Germinal center (tissue), 1 donor: Measurements from ENCODE around the gene NR1I2.

ENCODE experiments used
- DNase-seq: peaks from one replicate; pipeline ENCODE4 v3.0.0; 2012; ENCODE audit warnings: mixed read lengths, low spot score

The NR1I2 gene

DNA sequence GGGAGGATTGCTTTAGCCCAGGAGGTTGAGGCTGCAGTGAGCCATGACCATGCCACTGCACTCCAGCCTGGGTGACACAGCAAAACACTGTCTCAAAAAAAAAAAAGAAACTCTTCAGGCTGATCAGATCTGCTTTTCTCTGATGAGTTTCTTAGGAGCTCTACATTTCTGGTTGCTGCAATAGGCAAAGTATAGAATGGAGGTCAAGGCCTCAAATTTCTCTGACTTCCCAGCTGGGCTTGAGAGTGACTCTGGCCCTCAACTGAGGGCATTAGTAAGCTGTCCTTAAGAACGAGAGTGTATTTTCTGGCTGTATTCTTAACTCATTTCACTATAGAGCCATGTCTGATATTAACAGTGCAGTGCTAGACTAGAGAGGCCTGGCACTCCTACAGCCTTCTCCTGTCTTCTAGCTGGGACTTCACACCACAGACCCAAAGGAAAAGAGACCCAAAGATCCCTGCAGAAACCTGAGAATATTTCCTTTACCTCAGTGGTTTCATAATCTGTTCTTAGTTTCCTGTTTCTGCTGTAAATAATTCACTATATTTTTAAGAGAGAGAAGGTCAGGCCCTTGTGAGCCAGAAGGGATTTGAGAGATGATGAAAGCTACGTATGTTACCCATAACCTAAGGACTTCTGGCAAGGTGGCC, 2.0 kb upstream of the NR1I2 start:
- DNase-seq: no peak

GRCh38 chr3:119782460-119782859, 559 bp downstream of the NR1I2 start:
- DNase-seq: no peak

DNA sequence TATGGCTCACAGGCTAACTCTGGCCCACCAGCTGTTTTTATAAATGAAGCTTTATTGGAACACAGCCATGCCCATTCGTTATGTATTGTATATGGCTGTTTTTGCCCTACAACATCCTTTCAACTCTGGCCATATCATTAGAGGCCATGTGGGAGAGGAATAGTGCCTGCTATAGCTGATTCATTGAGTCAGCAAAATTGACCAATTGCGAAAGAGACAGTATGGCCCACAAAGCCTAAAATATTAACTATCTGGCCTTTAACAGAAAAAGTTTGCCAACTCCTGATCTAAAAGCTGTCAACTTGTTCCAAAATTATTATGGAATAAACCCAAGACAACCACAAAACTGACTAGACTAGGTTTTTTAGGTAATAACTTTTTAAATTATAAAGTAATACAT, 1.4 kb downstream of the NR1I2 start:
- no peak for DNase-seq

DNA sequence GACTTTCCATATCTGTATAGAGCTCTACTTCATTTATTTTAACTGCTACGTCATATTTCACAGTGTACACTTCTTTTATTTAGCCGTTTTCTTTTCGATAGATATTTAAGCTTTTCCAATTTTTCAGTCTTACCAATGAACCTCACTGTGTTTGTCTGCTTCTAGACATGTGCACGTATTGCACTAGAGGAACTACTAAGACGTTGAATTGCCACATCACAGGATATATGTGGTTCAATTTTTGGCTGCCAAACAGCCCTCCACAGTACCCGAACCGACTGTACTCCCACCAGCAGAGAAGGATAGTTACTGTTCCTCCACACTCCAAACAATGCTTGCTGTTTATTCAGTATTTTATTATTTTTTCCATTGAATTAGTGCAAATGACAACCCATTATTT, 2.0 kb downstream of the NR1I2 start:
- DNase-seq: no peak

DNA sequence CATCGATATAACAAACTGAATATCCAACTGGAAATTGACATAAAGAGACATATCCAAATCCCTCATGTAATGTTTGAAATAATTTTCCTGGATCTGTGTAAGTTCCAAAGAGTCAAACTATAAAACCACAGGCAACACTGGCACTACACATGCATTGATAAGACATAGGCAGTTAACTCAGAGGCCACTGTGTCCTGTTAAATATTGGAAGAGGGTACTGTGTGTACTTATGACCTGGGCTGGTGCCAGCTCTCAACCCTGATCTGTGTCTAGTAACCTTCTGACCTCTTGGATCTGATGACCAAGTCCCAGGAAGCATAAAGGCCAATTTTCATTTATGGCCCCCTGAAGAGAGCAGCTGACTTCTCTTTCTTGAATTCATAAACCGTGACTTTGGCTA, 4.5 kb downstream of the NR1I2 start:
- DNase-seq: no peak

DNA sequence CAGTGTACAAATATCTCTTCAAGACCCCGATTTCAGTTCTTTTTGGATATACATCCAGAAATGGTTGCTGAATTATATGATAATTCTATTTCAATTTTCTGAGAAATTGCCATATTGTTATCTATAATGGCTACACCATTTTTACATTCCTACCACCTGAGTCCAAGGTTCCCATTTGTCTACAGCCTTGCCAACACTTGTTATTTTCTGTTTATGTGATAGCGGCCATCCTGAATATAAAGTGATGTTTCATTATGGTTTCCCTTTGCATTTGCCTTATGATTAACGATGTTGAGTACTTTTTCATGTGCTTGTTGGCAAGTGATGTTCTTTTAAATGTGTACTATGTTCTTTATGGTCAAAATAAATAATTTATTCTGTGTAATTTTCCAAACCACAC, 8.5 kb downstream of the NR1I2 start:
- no peak for DNase-seq

GRCh38 chr3:119792270-119792669, 10.4 kb downstream of the NR1I2 start:
- no peak for DNase-seq

- no peak for DNase-seq
These were observed 12.5 kb downstream of the NR1I2 start for GRCh38 chr3:119794401-119794800.

GRCh38 chr3:119794971-119795612, 13.2 kb downstream of the NR1I2 start:
- DNase-seq: no peak

GRCh38 chr3:119795849-119796248, 13.9 kb downstream of the NR1I2 start:
- no peak for DNase-seq

GRCh38 chr3:119796368-119796767, 14.5 kb downstream of the NR1I2 start:
- no peak for DNase-seq

DNA sequence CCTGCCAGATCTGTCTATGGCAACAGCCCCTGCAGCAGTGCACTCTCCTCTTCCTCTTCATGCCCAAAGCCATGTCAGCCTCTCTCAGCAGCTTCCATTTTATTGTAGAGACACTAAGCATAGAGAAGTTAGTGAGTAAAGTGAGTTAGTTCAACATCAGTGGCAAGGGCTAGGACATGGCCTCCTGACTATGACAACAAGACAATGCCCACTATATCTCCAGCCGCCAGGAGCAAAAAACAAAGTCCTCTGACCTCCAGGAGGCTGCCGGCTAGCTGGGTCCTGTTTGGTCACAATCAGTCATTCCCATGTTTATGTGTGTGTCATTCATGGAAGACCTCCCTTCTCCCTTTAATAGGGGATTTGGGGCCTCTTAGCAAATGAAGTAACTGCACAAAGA, 14.9 kb downstream of the NR1I2 start:
- no peak for DNase-seq

DNA sequence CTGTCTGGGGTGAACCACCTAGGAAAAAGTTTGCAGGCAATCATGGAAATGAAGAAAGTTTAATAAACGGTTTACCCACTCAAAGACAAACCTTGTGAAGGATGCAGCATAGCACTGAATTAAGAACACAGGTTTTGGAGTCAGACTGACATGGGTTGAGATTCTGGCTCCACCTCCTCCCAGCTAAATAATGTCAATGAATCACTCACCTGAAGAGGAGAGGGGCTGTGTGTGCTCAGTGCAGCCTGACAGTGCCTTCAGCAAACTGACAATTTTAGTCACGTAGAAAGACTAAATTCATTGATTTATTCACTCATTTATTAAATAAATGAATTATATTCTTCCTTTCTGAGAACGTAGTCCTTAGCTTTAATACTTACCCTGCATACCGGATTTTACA, 18.9 kb downstream of the NR1I2 start:
- no peak for DNase-seq

DNA sequence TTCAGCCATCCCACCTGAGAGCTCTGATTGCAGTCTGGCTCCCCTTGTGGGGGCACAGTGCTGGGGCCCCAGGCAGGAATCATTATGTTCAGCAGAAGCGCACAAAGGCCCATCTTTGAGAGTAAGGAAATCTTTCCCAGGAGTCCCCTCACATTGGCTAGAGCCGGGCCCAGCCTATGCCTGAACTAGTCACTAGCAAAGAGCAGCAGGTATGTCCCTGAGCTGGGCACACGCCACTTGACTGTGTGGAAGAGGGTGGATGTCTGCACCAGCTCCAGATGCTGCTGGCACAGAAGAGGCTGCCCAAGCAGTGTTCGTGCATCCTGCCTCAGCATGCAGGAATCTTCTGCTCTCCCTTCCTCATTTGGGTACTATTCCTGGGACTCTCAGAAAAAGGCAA, 26.3 kb downstream of the NR1I2 start:
- DNase-seq: no peak

GRCh38 chr3:119808843-119809242, 26.9 kb downstream of the NR1I2 start:
- no peak for DNase-seq

DNA sequence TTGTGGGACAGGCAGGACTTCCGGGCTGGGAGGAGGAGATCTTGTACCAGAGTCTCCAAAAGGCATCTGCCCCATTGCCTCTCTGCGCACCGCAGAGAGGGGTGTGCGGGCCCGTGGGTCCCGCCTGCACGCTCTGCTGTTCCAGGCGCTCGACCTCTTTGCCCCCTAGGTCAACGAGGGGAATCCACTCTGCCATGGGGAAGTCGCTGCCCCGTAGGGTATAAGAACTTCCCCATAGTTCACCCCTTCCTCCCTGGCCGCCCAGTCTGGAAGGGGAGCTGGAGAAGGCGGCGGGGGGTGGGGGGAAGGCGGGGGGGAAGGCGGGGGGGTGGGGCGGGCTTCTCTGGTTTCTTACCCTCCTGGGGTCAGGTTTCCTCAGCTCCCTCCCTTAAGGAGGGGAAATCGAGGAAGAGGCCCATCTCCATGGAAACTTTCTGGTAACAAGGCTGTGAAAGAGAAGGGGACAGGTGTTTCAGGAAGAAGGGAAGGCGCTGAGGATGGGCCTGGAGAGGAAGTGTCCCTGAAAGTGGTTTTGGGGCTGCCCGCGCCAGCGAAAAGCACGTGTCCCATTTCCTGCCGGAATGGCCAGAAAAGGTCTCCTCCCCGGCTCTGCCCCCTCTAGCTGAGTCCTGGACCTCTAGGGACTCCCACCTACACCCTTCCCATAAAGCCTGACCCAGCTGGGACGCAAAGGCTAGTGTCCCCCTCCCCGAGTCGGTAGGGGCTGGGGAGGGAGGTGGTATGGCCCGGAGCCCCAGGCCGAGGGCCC, 27.5 kb downstream of the NR1I2 start:
- peak; percentile 10 for DNase-seq

DNA sequence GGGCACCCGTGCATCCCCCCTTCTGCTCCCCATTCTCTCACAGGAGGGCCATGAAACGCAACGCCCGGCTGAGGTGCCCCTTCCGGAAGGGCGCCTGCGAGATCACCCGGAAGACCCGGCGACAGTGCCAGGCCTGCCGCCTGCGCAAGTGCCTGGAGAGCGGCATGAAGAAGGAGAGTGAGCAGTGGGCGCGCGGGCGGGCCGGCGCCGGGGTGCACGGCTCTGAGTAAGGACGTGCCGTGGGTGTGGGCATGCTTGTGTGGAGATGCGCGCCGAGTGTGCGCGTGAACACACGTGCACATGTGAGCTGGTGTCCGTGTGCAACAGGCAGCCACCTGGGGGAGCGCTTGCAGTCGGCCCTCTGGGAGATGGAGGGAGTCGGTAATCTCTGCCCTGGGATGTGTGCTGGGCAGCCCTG, 28.1 kb downstream of the NR1I2 start:
- DNase-seq: peak; percentile 54

DNA sequence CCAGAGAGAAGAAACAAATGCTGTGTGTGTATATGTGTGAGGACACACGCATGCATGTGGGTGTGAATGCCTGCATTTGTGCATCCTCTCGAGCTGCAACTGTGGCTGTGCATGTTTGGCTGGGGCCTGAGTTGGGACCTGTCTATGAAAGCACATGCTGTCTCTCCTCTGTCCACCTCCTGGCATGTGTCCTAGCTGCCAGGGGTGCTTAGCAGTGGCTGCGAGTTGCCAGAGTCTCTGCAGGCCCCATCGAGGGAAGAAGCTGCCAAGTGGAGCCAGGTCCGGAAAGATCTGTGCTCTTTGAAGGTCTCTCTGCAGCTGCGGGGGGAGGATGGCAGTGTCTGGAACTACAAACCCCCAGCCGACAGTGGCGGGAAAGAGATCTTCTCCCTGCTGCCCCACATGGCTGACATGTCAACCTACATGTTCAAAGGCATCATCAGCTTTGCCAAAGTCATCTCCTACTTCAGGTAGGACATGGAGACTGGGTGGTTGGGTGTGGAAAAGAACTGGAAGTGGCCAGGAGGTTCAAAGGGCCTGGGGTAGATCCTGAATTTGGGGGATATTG, 30.7 kb downstream of the NR1I2 start:
- DNase-seq: no peak

GRCh38 chr3:119815716-119816115, 33.8 kb downstream of the NR1I2 start:
- DNase-seq: no peak

- DNase-seq: no peak
These were observed 35.2 kb downstream of the NR1I2 start for GRCh38 chr3:119817071-119817470.

DNA sequence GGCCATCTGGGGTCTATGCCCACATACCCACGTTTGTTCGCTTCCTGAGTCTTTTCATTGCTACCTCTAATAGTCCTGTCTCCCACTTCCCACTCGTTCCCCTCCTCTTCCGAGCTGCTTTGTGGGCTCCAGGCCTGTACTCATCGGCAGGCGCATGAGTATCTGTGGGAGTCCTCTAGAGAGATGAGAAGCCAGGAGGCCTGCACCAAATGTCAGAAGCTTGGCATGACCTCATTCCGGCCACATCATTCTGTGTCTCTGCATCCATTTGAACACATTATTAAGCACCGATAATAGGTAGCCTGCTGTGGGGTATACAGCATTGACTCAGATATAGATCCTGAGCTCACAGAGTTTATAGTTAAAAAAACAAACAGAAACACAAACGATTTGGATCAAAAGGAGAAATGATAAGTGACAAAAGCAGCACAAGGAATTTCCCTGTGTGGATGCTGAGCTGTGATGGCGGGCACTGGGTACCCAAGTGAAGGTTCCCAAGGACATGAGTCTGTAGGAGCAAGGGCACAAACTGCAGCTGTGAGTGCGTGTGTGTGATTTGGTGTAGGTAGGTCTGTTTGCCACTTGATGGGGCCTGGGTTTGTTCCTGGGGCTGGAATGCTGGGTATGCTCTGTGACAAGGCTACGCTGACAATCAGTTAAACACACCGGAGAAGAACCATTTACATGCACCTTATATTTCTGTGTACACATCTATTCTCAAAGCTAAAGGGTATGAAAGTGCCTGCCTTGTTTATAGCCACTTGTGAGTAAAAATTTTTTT, 35.9 kb downstream of the NR1I2 start:
- DNase-seq: no peak

DNA sequence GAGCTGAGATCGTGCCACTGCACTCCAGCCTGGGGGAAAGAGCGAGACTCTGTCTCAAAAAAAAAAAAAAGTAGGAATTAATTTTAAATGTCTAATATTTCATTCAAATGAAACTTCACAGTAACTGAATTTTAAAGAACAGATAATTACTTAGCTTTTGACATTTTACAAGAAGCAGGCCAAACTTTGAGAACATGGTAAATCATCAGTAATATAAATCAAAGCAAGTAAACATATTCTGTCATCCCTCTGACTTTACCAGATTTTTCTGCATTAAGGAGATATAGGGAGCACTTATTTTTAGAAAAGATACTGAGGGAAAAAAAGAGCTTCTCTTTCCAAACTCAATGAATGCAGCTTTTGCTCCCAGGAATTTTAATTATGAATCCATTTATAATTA, 37.0 kb downstream of the NR1I2 start:
- DNase-seq: no peak
